ENCODE data around the gene CEACAM1.

The CEACAM1 gene

DNA sequence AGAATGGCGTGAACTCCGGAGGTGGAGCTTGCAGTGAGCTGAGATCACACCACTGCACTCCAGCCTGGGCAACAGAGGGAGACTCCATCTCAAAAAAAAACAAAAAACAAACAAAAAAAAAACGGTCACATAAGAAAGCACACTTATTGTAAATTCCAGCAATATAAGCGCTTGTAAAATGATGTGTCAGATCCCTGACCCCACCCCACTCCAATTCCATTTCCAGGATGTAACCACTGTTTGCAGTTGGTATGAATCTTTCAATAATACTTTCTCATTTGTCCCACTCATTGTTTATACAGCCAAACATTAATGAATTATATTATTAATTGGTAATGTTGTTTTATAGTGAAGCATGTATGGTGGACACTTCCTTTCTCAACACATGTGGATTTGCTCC lies 15.9 kb upstream of the CEACAM1 start:
- H3K9me2 ChIP-seq (replicated peaks; ENCODE audit: control insufficient read depth, low read length) = no peaks in the 10 kb centered on the region
- H3K9me3 ChIP-seq (ENCODE audit: control insufficient read depth, insufficient read depth, low read length) = no peaks in the 10 kb centered on the region; the same call in 1 of the 2 replicates
- no peak overlapping the region for H3K4me2 ChIP-seq (ENCODE audit: low read length)
- H3K79me2 ChIP-seq (ENCODE audit: control insufficient read depth, low read length) = no peaks in the 10 kb centered on the region
- H3K27me3 ChIP-seq (ENCODE audit: control insufficient read depth, low read length) = no peaks in the 10 kb centered on the region
- no peak overlapping the region for H3K27ac ChIP-seq (ENCODE audit: low read depth, low read length)
- no peak for TF ChIP-seq EZH2phosphoT487 (IDR thresholded peaks at IDR 0.05; ENCODE audit: borderline replicate concordance, low read length)
- TF ChIP-seq, protein P1, sequence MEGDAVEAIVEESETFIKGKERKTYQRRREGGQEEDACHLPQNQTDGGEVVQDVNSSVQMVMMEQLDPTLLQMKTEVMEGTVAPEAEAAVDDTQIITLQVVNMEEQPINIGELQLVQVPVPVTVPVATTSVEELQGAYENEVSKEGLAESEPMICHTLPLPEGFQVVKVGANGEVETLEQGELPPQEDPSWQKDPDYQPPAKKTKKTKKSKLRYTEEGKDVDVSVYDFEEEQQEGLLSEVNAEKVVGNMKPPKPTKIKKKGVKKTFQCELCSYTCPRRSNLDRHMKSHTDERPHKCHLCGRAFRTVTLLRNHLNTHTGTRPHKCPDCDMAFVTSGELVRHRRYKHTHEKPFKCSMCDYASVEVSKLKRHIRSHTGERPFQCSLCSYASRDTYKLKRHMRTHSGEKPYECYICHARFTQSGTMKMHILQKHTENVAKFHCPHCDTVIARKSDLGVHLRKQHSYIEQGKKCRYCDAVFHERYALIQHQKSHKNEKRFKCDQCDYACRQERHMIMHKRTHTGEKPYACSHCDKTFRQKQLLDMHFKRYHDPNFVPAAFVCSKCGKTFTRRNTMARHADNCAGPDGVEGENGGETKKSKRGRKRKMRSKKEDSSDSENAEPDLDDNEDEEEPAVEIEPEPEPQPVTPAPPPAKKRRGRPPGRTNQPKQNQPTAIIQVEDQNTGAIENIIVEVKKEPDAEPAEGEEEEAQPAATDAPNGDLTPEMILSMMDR (IDR thresholded peaks at IDR 0.05; ENCODE audit: low read depth, low read length, poor library complexity, severe bottlenecking) = no peak
- no peaks in the 10 kb centered on the region for H3K36me3 ChIP-seq (ENCODE audit: control insufficient read depth, low read length)
- no peaks in the 10 kb centered on the region for H3F3A ChIP-seq (ENCODE audit: control insufficient read depth, insufficient read depth)
- peaks cover 11% of the 10 kb centered on the region for H3K4me1 ChIP-seq (ENCODE audit: control insufficient read depth, low read length)
- H3K4me3 ChIP-seq (ENCODE audit: low read length) = no peak overlapping the region
- no peaks in the 10 kb centered on the region for H4K20me1 ChIP-seq (ENCODE audit: control insufficient read depth, insufficient read depth, low read depth, low read length)

DNA sequence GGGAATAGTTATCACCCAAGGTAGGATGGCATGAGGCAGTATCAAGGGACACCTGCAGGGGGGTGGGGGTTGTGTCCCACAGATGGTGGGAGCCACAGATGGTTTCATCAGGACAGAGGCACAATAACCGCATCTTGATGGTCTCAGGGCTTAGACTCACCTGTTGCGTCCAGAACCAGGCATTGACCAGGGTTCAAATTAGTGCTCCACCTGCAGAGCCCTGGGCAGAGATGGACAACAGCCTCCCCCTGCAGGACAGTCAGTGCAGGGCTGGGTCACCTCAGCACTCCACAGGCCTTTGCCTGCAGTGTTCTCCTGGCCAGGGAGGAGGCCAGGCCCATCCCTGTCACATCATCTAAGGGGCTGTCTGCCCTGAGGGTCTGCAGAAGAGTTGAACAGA lies 14.5 kb upstream of the CEACAM1 start:
- TF ChIP-seq, protein P1 (IDR thresholded peaks at IDR 0.05; ENCODE audit: low read depth, low read length, poor library complexity, severe bottlenecking) = no peak
- no peak for TF ChIP-seq EZH2phosphoT487 (IDR thresholded peaks at IDR 0.05; ENCODE audit: borderline replicate concordance, low read length)
- H3F3A ChIP-seq (ENCODE audit: control insufficient read depth, insufficient read depth) = no peaks in the 10 kb centered on the region
- no peaks in the 10 kb centered on the region for H4K20me1 ChIP-seq (ENCODE audit: control insufficient read depth, insufficient read depth, low read depth, low read length)
- H3K4me1 ChIP-seq (ENCODE audit: control insufficient read depth, low read length) = peaks cover 11% of the 10 kb centered on the region
- no peaks in the 10 kb centered on the region for H3K27me3 ChIP-seq (ENCODE audit: control insufficient read depth, low read length)
- H3K9me3 ChIP-seq (ENCODE audit: control insufficient read depth, insufficient read depth, low read length) = no peaks in the 10 kb centered on the region
- no peak overlapping the region for H3K4me2 ChIP-seq (ENCODE audit: low read length)
- H3K36me3 ChIP-seq (ENCODE audit: control insufficient read depth, low read length) = no peaks in the 10 kb centered on the region
- H3K9me2 ChIP-seq (replicated peaks; ENCODE audit: control insufficient read depth, low read length) = no peaks in the 10 kb centered on the region
- no peak overlapping the region for H3K4me3 ChIP-seq (ENCODE audit: low read length)
- no peaks in the 10 kb centered on the region for H3K79me2 ChIP-seq (ENCODE audit: control insufficient read depth, low read length)
- H3K27ac ChIP-seq (ENCODE audit: low read depth, low read length) = no peak overlapping the region

DNA sequence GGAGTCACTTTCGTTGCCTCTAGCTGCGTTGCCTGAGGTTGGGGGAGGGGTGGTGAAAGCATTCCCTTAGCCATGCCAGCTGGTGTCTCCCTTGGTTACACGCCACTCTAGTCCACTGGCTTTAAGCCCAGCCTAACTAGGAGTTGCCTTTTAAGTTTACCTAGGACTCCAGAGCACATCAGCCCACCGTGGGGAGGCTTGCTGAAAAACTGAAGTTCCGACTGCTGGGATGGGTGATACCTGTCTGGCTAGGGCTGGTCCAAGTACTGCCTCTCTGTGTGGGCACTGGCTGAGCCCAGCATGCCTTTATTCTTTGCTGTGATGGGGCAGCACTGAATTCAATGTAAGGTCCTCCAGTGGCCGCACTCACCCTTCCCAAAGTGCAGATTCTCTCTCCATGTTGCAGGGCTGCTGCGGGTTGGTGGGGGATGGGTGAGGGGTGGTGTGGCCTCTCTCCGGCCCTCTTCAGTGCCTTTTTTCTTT lies 11.8 kb upstream of the CEACAM1 start:
- Histone ChIP-seq H4K20me1 (ENCODE audit: control insufficient read depth, insufficient read depth, low read depth, low read length) (no peaks in the 10 kb centered on the region), H3K9me3 (ENCODE audit: control insufficient read depth, insufficient read depth, low read length) (no peaks in the 10 kb centered on the region), H3K4me2 (ENCODE audit: low read length) (no peak overlapping the region), H3K36me3 (ENCODE audit: control insufficient read depth, low read length) (no peaks in the 10 kb centered on the region), H3F3A (ENCODE audit: control insufficient read depth, insufficient read depth) (no peaks in the 10 kb centered on the region), H3K79me2 (ENCODE audit: control insufficient read depth, low read length) (no peaks in the 10 kb centered on the region), H3K4me1 (ENCODE audit: control insufficient read depth, low read length) (peaks cover 2% of the 10 kb centered on the region), H3K27me3 (ENCODE audit: control insufficient read depth, low read length) (peaks cover 10% of the 10 kb centered on the region), H3K9me2 (replicated peaks; ENCODE audit: control insufficient read depth, low read length) (no peaks in the 10 kb centered on the region), H3K27ac (ENCODE audit: low read depth, low read length) (no peak overlapping the region), H3K4me3 (ENCODE audit: low read length) (no peak overlapping the region)
- TF ChIP-seq EZH2phosphoT487 (IDR thresholded peaks at IDR 0.05; ENCODE audit: borderline replicate concordance, low read length) = no peak
- TF ChIP-seq, protein P1 (IDR thresholded peaks at IDR 0.05; ENCODE audit: low read depth, low read length, poor library complexity, severe bottlenecking) = no peak

Measured in DOHH2 (cell line).